Measurements from ENCODE around the gene ING4. TPM values are rescaled to one million over a fixed set of nuclear protein-coding genes. Genes with fewer than 3 reads are reported as not detected.
"Not testable (repeated sequence)": the region's sequence is repeated elsewhere in the genome, so short reads cannot be mapped to it uniquely, and the experiment has no call there.

The ING4 gene
- total RNA-seq = 14.4 TPM

DNA sequence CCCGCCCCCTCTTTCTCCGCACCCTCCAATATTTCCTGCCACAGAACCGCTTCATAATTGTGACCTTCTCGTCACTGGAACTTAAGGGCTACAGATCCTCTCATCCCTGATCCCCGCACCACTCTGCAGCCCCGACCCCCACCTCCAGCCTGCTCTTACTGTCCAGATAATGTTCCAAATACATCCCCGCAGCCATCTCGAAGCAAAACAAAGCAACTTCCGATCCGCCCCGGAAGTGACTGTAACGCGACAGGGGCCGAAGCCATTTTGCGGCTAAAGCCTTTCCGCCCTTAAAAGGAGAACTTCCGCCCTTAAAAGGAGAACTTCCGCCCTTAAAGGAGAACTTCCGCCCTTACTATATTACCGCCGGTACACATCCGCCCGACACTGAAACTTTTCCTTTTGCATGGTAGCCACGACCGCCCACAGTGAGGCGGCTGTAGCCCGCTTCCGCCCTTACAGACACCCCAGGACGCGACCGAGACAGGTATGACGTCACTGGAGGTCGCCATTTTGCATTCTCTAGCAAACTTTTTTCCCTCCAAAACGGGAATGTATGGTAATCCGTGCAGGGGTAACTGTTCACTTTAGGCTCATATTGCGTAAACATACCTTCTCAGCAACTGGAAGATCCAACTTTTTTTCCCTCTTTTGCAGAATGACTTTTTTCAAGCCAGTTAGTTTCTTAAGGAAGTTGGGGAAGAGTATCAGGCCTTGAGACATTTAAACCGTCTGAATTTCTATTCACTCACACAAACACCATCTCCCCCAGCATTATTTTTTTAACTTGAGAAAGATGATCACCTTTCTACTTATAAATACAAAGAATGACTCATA lies at the start of gene ING4:
Gene ING4, minus strand, starts transcription at position 214 of the 837 bp plus-strand sequence. Its CDS starts 18 bp downstream, at position 196.
- peak; percentile 99 for ATAC-seq
- DNase-seq (ENCODE audit: low spot score) = peak; percentile 98

DNA sequence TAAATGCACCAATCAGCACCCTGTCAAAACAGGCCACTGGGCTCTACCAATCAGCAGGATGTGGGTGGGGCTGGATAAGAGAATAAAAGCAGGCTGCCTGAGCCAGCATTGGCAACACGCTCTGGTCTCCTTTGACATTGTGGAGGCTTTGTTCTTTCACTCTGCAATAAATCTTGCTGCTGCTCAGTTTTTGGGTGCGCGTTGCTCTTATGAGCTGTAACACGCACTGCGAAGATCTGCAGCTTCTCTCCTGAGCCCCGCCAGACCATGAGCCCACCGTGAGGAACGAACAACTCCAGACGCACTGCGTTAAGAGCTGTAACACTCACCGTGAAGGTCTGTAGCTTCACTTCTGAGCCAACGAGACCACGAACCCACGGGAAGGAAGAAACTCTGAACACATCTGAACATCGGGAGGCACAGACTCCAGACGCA lies 46.1 kb upstream of the ING4 start:
- ATAC-seq (no peak), DNase-seq (ENCODE audit: low spot score) (no peak)

DNA sequence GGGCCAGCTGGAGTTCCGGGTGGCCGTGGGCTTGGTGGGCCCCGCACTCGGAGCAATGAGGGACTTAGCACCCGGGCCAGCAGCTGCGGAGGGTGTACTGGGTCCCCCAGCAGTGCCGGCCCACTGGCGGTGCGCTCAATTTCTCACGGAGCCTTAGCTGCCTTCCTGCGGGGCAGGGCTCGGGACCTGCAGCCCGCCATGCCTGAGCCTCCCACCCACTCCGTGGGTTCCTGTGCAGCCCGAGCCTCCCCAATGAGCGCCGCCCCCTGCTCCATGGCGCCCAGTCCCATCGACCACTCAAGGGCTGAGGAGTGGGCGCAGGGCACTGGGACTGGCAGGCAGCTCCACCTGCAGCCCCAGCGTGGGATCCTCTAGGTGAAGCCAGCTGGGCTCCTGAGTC lies 45.4 kb upstream of the ING4 start:
- DNase-seq (ENCODE audit: low spot score); ATAC-seq: not testable (repeated sequence)

DNA sequence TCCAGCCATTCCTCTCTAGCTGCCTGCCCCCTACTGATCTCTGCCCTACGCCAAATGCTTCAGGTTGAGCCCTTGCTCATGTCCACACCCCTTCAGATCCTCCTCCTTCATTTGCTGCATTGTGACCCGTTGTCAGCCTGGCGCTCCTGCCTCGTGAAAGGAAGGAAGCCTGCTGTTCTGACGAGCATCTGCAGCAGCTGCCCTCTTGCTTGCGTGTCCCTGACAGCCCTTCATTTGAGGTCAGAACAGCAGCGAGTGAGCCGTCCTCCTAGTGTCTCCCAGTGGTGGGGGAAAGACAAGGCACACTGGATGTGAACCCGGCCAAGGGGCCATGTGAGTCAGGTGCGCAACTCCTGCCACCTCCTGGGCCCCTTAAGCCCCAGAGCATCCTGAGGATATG lies 40.7 kb upstream of the ING4 start:
- no peak for DNase-seq (ENCODE audit: low spot score)

DNA sequence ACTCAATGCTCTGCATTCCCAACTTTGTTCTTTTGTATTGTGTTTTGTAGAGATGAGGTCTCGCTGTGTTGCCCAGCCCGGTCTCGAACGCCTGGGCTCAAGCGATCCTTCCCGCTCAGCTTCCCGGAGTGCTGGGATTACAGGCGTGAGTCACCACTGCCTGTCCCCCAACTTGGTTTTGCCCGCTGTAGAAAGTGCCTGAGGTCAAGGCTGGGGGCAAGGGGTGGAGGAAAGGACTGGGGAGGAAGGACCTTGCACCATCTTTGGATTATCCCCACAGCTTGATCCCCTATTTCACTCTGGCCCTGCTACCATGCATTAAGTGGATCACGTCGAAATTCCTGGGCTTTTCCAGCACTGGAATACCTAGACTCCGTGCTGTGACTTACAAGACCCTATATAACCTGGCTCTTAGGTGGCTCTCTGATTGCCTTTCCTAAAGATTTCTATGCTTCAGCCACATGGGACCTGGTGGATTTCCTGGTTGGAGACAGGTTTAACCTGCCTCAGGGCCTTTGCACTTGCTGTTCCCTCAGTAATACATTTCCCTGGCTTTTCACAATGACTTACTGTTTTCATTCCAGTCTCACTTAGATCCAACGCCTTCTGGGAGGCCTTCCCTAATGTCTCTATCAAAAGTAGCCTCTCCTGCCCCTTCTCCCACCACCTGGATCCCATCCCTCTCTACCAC lies 38.3 kb upstream of the ING4 start:
- no peak for DNase-seq (ENCODE audit: low spot score)
- ATAC-seq = no peak

More for the DNA sequence above, 40.7 kb upstream of the ING4 start:
- ATAC-seq = no peak

DNA sequence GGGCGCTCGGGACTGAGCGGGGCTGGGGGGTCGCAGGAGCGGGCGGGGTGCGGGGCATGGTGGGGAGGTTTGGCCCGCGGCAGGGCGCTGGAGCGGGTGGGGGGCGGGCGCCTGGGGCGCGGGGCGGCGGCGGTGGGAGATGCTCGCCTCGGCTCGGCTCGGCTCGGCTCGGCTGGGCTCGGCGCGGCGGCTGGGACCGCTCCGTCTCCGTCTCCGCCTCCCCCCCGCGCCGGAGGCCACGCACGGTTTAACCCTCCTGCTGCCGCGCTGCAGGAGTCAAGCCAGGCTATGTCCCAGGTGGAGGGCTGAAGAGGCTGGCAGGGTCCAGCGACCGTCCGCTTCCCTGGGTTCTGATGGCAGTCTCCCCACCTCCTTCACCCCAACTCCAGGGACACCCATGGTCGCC lies 37.7 kb upstream of the ING4 start, which contains the start of gene PIANP:
Gene PIANP, minus strand, starts transcription at position 170 of the 406 bp plus-strand sequence. CDS start 2,754 bp downstream, outside the sequence.
- no peak for DNase-seq (ENCODE audit: low spot score)
- peak; percentile 60 for ATAC-seq

DNA sequence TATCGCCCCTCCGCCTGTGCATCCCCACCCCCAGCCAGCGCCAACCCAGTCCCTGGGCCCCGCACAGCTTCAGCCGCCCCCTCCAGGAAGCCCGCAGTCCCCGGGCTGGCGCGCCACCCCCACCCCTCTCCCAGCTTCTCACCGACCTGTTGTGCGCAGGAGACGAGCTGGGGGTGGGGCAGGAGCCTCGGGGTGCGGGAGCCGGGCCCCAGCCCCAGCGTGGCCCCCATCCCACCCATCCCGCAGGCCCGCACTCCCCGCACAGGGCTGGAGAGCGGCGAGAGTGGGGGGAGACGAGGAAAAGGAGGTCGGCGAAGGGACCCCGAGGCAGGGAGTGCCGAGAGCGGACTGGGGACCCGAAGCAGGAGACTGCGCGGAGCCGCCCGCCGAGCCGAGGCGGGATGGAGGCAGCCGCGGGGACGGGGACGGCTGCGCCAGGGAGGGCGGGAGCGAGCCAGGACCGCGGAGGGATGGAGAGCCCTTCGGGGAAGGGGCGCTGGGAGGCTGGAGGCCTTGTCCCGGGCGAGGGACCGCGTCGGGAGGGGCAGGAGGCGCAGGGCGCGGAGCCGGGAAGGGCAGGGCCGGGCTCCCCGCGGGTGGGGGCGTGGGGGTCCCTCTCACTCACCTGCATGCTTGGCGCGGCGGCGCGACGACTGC lies 37.2 kb upstream of the ING4 start:
- ATAC-seq (no peak), DNase-seq (ENCODE audit: low spot score) (no peak)

DNA sequence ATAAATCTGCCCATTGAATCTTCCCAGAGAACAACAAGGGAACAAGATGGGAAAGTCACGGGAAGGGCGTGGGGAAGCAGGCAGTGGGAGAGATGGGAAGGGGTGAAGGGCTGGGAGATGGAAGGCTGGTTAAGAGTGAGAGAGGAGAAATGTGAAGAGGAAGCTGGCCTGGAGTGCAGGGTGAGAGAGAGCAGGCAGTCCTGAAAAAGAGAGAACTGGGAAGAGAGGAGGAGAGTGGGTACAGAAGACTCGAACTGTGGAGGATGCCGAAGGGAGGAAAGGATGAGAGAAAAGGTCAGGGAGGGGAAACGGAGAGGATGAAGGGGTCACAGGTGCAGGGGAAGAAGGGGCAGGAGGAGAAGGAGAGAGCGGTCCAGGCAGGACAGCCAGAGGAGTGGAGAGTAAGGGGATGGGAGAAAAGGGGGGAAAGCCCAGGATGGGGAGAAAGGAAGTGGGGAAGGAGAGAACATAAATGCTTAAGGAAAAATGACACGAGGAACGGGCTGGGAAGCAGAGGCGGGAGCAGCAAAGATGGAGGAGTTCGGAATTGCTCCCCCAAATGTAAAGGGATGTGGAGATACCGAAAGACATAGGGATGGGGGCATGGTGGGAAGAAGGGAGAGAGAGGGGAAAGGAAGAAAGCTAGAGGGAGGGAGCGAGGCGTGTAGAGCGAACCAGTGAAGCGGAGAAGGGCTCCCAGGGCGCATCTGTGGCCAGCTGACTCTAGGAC lies 36.5 kb upstream of the ING4 start:
- ATAC-seq = no peak
- DNase-seq (ENCODE audit: low spot score) = no peak

DNA sequence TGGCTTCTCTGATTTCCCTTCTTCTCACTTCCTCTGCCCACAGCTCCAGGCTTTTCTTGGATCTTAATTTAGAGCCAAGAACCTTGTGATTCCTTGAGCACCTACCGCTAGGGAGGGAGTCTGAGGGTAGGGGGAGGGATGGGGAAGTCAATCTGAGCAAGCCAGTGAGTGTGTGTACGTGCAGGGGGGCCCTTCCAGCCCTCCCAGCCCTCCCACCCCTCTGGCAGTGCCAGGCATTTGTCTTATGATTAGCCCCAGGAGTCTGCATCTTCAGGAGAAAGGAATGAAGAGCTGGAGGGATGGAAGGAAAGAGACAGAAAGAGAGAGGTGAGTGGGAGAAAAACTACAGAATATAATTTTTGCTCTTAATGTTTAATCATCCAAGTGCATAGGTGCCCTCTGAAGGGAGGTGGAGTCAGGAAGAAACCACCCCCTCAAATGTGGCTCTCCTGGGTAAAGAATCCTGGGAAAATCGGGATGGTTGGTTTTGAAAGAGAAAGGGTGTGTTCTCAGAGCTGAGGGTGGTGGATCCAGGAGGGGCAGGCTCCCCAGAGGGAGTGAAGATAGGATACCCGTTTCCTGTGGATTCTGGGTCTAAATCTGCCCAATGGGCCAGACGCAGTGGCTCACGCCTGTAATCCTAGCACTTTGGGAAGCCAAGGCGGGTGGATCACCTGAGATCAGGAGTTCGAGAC lies 35.6 kb upstream of the ING4 start:
- DNase-seq (ENCODE audit: low spot score) (no peak), ATAC-seq (no peak)

DNA sequence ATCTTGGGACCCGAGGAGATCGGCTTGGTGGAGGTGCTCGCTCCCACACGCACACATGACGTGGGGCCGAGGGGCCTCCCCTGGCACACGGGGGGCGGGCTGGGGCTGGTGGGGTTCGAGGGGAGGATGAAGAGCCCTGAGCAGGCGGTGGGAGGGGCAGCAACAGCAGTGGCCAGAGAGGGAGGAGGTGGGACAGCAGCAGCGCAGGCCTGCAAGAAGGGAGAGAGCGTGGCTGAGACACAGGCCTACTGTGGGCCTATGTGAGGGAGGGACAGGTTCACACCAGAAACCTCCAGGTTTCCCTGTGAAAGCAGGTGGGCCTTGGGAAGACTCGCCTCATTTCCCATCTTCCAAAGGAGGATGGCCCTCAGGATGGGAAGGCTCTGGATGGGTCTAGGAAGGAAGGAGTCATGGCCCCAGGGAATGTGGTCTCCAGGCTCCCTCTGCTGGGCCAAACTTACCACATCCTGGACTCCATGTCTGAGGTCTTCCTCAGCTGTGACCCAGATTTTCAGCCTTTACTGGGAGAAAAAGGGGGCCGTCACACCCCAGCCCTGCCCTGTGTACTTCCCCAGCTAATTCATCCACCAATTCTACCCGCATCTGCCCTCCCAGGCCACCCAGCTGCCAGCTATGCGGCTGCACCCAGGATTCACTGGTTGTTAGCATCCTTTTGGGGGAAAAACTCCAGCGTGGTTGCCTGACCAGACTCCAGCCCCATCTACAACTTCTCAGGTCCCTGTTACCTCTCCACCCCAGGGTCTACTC lies 34.8 kb upstream of the ING4 start:
- DNase-seq (ENCODE audit: low spot score) (no peak), ATAC-seq (peak; percentile 77)

DNA sequence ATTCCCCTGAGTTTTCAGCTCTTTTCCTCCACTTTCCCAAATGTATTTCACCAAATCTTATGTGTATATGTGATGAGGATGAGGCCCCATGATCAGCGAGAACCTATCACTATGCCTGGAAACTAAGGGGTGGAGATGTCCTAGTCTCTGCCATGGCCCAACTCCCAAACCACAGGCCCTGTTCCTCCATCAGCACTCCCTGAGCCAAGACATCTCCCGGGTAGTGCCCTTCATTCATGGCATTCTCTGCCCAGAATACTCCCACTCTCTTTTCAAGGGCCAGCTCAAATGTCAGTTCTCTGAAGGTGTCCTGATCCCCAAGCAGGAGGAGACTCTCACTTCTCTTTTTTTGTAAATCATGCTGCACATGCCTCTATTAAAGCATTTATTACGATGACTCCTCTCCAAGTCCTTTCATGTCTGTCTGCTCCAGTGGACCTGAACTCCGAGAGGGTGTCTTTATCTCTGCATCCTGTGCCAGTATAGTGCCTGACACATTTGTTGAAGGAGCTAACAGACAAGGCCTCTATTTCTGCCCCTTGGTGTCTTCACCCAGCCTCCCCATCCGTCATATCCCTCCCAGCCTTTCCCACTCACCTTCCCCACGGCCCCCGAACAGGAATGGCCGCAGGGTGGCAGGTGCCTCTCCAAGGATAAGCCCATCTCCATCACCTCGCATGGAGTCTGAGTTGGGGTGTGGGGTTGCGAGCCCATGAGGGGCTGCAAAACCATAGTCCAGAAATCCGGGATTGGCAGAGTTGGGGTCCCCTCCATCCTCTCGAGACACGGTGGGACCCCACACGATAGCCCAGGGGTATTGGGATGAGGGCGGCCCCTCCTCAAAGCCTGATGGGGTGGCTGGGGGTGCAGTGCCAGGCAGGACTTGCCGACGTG lies 34.0 kb upstream of the ING4 start:
- DNase-seq (ENCODE audit: low spot score) (no peak), ATAC-seq (no peak)

DNA sequence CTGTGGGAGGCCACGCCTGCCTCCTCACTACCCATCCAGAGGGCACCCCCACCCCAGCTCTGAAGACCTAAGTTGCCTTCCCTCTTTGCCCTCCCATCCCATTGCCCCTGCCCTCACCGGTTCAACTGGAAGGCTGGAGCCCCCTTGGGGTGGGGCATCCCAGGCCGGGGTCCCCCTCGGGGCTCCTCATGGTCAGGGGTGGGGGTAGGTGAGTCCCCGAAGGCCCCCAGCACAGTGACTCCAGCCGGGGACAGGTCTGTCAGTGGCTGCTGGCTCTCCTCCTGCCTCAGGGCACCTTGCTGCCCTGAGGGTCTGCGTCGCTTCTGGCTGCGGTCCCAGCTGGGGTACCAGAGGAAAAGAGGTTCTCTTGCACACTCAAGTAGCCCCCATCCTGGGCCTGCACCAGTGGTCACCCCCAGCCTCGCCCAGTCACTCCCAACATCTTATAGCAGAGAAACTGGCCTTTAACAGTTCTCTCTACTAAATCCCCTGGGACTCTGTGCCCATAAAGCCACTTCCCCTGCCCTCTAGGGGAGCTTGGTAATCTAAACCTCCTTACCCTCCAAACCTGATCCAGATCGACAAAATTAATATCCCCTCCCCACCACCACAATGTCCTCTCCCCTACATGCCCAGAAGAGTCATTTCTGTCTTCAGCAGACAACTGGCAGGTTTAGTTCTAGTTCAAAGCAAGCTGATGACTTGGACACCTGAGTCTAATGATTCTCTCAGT lies 32.6 kb upstream of the ING4 start:
- ATAC-seq = no peak
- no peak for DNase-seq (ENCODE audit: low spot score)

DNA sequence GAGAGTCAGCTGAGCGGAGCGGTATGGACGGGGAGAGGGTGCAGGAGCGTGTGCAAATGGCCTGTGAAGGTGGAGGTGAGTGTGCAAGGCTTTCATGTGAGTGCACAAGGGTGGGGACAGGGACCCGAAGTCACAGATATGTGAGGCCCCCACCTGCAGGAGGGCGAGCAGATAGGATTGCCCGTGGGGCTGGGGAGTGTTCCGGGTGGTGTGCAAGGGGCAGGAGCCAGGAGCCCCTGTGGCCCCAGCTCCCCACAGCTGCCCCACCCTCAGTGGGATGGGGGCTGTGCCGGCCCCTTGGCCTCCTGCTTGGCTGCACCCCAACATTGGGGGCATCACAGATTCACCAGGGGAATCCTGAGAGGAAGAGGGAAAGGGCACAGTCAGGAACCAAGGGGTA lies 31.8 kb upstream of the ING4 start:
- no peak for DNase-seq (ENCODE audit: low spot score)
- ATAC-seq = no peak

DNA sequence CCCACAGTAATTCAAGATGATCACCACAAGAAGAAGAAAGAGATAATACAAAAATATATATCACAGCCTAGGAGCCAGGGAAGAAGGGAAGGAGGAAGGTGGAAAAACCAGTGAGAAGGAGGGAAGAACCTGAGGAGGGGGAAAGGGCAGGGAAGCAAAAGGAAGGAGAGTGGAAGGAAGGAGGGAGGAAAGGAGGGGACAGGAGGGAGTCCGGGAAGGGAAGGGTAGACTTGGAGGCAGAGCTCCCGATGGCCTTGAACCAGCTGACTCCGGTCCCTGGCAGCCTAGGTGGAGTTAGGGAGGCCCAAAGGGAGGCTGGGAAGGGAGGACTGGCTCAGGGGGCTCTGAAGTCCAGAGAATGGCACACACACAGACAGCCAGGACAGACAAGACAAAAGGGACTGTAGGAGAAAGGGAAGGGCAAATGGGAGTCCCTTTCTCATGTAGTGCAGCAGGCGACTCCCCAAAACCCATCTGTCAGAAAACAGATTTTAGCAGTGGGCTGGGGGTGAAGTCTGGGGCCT lies 31.0 kb upstream of the ING4 start:
- DNase-seq (ENCODE audit: low spot score) (no peak), ATAC-seq (no peak)

DNA sequence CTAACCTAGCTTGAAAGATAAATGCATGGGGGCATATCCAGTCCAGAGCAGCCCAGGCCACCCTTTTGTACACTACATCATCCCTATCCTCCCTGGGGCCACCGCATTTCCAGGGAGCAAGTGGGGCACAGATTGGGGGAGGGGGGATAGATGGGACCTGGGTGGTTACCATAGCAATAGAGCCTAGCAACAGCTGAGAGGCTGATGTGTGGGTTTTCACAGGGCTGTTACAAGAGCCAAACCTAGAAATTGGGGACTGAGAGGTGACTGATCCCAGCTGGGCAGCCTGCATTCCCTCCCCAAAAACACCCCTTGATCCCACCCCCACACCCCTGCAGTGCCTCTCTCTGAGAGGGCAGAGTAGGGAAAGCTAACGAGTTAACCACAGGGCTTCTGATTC lies 30.0 kb upstream of the ING4 start:
- no peak for DNase-seq (ENCODE audit: low spot score)
- ATAC-seq = no peak

DNA sequence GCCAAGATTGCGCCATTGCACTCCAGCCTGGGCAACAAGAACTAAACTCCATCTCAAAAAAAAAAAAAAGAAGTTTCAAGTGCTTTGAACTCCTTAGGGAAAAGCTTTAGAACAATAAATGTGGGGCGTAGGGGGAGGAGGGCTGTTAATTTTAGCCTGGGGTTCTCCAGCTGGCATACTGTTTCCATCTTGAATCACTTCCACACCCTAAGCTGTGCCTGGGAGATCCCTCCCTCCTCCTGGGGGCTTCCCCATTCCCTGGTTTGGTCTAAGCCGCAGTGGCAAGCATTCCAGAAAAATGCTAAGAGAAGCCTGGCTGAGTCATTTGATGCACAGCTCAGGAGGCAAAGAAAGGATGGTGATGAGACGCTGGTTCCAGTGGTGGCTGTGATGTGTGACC lies 28.6 kb upstream of the ING4 start:
- DNase-seq (ENCODE audit: low spot score) = no peak
- ATAC-seq = no peak
